ENCODE results near the gene TMEM245.

DNA sequence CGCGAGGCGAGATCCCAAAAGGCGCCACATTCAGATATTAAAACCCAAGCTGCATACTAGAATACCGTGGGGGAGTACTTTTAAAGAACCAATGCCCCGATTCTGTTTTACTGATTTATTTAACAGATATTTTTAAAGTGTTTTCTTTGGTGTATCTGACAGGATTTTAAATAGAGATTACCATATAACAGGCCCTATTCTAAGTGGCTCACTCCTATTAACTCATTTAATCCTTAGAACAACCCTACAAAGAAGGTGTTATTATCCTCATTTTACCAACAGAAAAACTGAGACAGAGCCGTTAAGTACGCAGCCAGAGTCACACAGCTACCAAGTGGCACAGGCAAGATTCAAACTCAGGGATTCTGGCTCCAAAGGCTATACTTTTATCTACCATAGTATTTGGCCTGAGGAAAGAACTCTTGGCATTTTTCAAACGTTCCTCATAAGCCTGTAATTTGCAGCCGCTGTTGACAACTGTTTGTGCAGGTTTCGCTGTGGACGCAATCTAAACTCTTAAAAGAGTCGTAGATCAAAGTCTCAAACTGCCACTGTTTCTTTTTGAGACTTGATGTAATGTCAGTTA, 550 bp upstream of the TMEM245 start:
- TF ChIP-seq, protein P1, sequence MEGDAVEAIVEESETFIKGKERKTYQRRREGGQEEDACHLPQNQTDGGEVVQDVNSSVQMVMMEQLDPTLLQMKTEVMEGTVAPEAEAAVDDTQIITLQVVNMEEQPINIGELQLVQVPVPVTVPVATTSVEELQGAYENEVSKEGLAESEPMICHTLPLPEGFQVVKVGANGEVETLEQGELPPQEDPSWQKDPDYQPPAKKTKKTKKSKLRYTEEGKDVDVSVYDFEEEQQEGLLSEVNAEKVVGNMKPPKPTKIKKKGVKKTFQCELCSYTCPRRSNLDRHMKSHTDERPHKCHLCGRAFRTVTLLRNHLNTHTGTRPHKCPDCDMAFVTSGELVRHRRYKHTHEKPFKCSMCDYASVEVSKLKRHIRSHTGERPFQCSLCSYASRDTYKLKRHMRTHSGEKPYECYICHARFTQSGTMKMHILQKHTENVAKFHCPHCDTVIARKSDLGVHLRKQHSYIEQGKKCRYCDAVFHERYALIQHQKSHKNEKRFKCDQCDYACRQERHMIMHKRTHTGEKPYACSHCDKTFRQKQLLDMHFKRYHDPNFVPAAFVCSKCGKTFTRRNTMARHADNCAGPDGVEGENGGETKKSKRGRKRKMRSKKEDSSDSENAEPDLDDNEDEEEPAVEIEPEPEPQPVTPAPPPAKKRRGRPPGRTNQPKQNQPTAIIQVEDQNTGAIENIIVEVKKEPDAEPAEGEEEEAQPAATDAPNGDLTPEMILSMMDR (IDR thresholded peaks at IDR 0.05) = no peak
- TF ChIP-seq EZH2 (IDR thresholded peaks at IDR 0.05) (no peak), EZH2phosphoT487 (IDR thresholded peaks at IDR 0.05) (no peak)
